Choroid plexus epithelial cell (primary cell): ENCODE data around the gene MLH1.
A peak's percentile ranks its signal among the peaks of the same experiment; 100 is the strongest.

Experiments
- DNase-seq: peaks from one replicate; pipeline ENCODE4 v3.0.0-alpha.2; 2010; ENCODE audit warnings: low read depth
- H3K4me3 ChIP-seq: 2 replicates; pipeline ENCODE4 v1.5.1; 2011; ENCODE audit warnings: low read depth, mild to moderate bottlenecking, control low read depth, low read length, moderate library complexity
- TF ChIP-seq, protein P1 (sequence below): conservative IDR thresholded peaks from 2 replicates; pipeline ENCODE4 v1.5.1; 2011; ENCODE audit warnings: low read depth, mild to moderate bottlenecking, control low read depth, inconsistent platforms, low read length, moderate library complexity

MLH1 gene

DNA sequence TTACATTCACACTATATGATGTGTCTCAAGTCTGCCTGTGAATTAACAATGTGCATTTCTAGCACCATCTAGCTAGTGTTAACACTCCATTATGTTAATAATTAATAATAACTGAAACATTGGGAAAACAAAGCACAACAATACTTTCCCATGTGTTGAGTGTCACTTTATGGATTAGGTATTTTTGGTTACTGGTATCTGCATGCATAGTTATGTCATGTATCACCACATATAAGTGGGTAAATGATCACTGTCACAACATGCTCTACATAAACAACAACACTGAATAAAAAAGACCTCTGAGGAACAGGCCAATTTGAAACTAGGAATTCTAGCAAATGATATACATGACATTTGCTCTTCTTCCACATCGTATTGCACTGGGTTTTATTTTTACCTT lies 74.7 kb downstream of the MLH1 start:
- no peak overlapping the region for H3K4me3 ChIP-seq
- TF ChIP-seq, protein P1, sequence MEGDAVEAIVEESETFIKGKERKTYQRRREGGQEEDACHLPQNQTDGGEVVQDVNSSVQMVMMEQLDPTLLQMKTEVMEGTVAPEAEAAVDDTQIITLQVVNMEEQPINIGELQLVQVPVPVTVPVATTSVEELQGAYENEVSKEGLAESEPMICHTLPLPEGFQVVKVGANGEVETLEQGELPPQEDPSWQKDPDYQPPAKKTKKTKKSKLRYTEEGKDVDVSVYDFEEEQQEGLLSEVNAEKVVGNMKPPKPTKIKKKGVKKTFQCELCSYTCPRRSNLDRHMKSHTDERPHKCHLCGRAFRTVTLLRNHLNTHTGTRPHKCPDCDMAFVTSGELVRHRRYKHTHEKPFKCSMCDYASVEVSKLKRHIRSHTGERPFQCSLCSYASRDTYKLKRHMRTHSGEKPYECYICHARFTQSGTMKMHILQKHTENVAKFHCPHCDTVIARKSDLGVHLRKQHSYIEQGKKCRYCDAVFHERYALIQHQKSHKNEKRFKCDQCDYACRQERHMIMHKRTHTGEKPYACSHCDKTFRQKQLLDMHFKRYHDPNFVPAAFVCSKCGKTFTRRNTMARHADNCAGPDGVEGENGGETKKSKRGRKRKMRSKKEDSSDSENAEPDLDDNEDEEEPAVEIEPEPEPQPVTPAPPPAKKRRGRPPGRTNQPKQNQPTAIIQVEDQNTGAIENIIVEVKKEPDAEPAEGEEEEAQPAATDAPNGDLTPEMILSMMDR, result no peak
- DNase-seq, result no peak

DNA sequence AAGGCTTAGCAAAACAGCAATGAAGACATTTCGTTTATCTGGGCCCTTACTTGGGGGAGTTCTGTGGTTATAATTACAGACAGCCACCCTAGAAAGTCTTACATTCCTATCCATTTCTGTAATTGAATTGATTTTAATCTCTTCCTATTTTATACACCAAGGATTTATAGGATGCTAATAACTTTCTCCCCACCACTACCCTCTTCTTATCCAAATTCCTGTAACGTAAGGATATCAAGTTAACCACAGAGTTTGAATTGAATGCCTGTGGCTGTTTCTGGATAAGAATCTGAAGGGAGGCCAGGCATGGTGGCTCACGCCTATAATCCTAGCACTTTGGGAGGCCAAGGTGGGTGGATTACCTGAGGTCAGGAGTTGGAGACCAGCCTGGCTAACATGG lies 78.6 kb downstream of the MLH1 start:
- TF ChIP-seq, protein P1, result no peak
- peak; percentile 28 for DNase-seq

DNA sequence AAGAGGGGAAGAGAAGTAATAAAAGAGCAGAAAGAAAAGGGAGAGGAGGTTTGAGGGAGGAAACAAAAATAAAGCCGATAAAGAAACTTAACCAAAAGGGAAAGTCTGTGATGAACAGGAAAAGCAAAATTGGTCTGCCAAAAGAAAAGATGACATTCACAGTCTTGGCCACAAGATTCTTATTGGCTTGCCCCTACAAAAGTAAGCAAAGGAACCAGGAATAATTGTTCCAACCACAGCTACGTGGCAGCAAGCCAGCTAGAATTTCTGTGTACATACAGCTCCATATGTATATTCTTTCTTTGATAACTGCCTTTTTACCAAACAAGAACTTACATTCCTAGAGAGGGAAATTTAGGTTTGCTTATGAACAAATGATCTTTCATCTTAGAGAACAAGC lies 79.6 kb downstream of the MLH1 start:
- TF ChIP-seq, protein P1, result no peak
- peak overlapping the region; percentile 31 for H3K4me3 ChIP-seq
- DNase-seq, result peak; percentile 96

More for the DNA sequence above, 78.6 kb downstream of the MLH1 start:
- no peak overlapping the region for H3K4me3 ChIP-seq

DNA sequence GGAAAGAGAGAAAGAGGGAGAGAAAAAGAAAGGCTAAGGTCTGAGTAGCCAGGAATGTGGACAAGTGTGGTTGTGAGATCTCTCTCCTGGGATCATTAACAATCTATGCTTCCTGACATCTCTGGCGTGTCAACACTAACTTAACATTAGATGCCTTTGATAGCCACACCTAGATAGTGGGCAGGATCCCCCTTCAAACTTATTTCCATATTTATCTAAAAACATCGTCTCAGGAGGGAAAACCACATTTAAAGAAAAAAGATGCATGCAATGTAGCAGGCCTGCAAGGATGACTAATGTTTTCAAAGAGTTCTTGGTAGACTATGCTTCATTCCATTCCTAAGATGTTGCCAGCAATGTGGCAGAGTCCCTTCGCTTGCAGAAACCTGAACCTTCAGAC lies 80.9 kb downstream of the MLH1 start:
- no peak overlapping the region for H3K4me3 ChIP-seq
- TF ChIP-seq, protein P1, result no peak
- peak; percentile 88 for DNase-seq

DNA sequence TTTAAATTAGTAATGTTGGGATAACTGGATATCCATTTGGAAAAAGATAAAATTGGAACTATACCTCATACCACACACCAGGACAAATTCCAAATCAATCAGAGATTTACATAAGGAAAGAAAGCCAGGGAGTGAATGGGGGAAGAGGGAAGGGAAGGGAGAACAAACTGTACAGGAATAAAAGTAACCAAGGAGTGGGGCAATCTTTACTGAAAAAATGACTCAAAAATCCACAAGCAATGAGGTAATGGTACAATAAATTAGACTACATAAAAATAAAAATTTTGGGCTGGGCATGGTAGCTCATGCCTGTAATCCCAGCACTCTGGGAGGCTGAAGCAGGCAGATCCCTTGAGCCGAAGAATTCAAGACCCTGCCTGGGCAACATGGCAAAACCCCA lies 82.6 kb downstream of the MLH1 start:
- DNase-seq, result no peak
- TF ChIP-seq, protein P1, result no peak
- H3K4me3 ChIP-seq, result no peak overlapping the region

DNA sequence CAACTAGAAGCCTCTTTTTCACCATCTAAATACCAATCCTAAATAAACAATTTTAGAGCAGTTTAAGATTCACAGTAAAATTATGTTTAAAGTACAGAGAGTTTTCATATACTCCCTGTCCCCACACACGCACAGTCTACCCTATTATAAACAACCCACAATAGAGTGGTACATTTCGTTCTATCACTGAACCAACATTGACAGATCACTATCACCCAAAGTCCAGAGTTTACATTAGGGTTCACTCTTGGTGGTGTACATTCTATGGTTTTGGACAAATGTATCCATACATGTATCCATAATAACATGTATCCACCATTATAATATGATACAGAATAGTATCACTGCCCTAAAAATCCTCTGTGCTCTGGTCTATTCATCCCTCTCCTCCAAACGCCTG lies 89.0 kb downstream of the MLH1 start:
- TF ChIP-seq, protein P1, result no peak
- no peak overlapping the region for H3K4me3 ChIP-seq
- DNase-seq, result no peak

DNA sequence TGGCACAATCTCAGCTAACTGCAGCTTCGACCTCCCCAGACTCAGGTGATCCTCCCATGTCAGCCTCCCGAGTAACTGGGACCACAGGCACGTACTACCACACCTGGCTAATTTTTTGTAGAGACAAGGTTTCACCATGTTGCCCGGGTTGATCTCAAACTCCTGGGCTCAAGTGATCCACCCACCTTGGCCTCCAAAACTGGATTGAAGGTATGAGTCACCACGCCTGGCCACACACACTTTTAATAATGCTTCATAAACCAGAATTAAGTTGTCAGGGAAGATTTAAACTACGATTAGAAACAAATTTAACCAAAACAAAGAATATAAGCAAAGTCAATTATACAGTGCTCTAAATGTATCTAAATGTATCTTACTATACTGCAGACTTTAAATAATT lies 93.6 kb downstream of the MLH1 start:
- no peak for DNase-seq
- TF ChIP-seq, protein P1, result no peak

More for the DNA sequence above, 93.6 kb downstream of the MLH1 start:
- no peak overlapping the region for H3K4me3 ChIP-seq
